Globus pallidus (tissue), 1 donor: ENCODE measurements around the gene NEURL3.
"Not testable (repeated sequence)": the region's sequence is repeated elsewhere in the genome, so short reads cannot be mapped to it uniquely, and the experiment has no call there.

Experiments
- DNase-seq: peaks from one replicate; pipeline ENCODE4 v3.0.0-alpha.2; 2015; ENCODE audit warnings: low spot score

The NEURL3 gene

GRCh38 chr2:96484091-96484490 lies 21.1 kb downstream of the NEURL3 start:
- no peak for DNase-seq

GRCh38 chr2:96477458-96477857 lies 27.7 kb downstream of the NEURL3 start:
- DNase-seq = no peak

- DNase-seq = no peak
Observed at GRCh38 chr2:96471772-96472171, 33.4 kb downstream of the NEURL3 start.

GRCh38 chr2:96470636-96471035 lies 34.5 kb downstream of the NEURL3 start:
- peak; percentile 49 for DNase-seq

- no peak for DNase-seq
Observed at GRCh38 chr2:96470109-96470508, 35.0 kb downstream of the NEURL3 start.

GRCh38 chr2:96468904-96469303 lies 36.3 kb downstream of the NEURL3 start:
- DNase-seq = no peak

- no peak for DNase-seq
Observed at GRCh38 chr2:96464651-96465050, 40.5 kb downstream of the NEURL3 start.

GRCh38 chr2:96464061-96464460 lies 41.1 kb downstream of the NEURL3 start:
- no peak for DNase-seq

- no peak for DNase-seq
Observed at GRCh38 chr2:96463119-96463518, 42.0 kb downstream of the NEURL3 start.

GRCh38 chr2:96461616-96462015 lies 43.5 kb downstream of the NEURL3 start:
- DNase-seq = not testable (repeated sequence)

- DNase-seq = no peak
Observed at GRCh38 chr2:96452053-96452452, 53.1 kb downstream of the NEURL3 start.

- DNase-seq = no peak
Observed at GRCh38 chr2:96449637-96450036, 55.5 kb downstream of the NEURL3 start.

GRCh38 chr2:96449174-96449573 lies 56.0 kb downstream of the NEURL3 start:
- DNase-seq = no peak

- no peak for DNase-seq
Observed at GRCh38 chr2:96447726-96448125, 57.4 kb downstream of the NEURL3 start.
